ENCODE data around the gene FHIP1A. TPM values are rescaled to one million over a fixed set of nuclear protein-coding genes. Genes with fewer than 3 reads are reported as not detected.
A peak's percentile ranks its signal among the peaks of the same experiment; 100 is the strongest.

The FHIP1A gene
- total and polyA plus RNA-seq, 2 of the 13 experiments (the other 11 are each of a cell fraction or from before 2014, with no cell fraction given): 4.1 to 6.2 TPM

DNA sequence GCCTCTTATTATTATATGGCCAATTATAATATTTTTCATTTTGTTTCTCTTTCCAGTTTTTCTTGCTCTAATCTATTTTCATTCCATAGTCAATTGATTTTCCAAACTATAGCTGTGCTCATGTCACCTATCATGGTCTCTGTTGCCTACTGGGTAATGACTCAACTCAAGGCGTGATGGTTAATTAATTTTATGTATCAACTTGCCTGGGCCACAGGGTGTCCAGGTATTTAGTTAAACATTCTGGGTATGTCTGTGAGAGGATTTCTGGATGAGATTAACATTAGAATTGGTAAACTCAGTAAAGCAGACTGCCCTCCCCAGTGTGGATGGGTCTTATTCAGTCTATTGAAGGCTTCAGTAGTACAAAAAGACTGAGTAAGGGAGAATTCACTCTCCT lies 9.9 kb downstream of the FHIP1A start (continued):
- TF ChIP-seq, protein P1, sequence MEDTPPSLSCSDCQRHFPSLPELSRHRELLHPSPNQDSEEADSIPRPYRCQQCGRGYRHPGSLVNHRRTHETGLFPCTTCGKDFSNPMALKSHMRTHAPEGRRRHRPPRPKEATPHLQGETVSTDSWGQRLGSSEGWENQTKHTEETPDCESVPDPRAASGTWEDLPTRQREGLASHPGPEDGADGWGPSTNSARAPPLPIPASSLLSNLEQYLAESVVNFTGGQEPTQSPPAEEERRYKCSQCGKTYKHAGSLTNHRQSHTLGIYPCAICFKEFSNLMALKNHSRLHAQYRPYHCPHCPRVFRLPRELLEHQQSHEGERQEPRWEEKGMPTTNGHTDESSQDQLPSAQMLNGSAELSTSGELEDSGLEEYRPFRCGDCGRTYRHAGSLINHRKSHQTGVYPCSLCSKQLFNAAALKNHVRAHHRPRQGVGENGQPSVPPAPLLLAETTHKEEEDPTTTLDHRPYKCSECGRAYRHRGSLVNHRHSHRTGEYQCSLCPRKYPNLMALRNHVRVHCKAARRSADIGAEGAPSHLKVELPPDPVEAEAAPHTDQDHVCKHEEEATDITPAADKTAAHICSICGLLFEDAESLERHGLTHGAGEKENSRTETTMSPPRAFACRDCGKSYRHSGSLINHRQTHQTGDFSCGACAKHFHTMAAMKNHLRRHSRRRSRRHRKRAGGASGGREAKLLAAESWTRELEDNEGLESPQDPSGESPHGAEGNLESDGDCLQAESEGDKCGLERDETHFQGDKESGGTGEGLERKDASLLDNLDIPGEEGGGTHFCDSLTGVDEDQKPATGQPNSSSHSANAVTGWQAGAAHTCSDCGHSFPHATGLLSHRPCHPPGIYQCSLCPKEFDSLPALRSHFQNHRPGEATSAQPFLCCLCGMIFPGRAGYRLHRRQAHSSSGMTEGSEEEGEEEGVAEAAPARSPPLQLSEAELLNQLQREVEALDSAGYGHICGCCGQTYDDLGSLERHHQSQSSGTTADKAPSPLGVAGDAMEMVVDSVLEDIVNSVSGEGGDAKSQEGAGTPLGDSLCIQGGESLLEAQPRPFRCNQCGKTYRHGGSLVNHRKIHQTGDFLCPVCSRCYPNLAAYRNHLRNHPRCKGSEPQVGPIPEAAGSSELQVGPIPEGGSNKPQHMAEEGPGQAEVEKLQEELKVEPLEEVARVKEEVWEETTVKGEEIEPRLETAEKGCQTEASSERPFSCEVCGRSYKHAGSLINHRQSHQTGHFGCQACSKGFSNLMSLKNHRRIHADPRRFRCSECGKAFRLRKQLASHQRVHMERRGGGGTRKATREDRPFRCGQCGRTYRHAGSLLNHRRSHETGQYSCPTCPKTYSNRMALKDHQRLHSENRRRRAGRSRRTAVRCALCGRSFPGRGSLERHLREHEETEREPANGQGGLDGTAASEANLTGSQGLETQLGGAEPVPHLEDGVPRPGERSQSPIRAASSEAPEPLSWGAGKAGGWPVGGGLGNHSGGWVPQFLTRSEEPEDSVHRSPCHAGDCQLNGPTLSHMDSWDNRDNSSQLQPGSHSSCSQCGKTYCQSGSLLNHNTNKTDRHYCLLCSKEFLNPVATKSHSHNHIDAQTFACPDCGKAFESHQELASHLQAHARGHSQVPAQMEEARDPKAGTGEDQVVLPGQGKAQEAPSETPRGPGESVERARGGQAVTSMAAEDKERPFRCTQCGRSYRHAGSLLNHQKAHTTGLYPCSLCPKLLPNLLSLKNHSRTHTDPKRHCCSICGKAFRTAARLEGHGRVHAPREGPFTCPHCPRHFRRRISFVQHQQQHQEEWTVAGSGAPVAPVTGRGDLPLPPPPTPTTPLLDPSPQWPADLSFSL (CRISPR knock-in tag; IDR thresholded peaks at IDR 0.05): no peak

DNA sequence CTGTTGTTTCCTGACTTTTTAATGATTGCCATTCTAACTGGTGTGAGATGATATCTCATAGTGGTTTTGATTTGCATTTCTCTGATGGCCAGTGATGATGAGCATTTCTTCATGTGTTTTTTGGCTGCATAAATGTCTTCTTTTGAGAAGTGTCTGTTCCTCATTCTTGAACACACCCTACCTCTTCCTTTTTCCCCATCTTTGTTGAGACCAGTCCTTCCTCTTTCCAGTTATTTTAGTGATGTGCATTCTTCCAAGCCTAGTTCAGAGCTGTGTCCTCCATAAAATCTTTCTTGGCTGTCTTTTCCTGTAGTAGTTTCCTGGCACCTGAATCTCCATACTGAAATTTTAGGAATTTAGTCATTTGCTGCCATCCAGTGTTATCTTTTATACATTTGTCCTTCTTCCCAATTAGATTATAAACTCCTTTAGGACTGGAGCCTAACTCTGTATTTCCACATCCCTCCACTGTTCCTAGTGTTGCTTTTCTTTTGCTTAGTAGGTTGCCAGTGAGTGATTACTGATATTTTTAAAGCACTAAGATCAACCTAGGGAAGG lies 11.4 kb downstream of the FHIP1A start:
- ChIA-PET POLR2A (no interaction called here), CTCF (ENCODE audit: low intra/inter-chr PET ratio, low total read pairs) (no interaction called here)
- intact Hi-C loops (cut with micrococcal nuclease; ENCODE audit: unreplicated experiment) (no loop called here), in situ Hi-C loops (cut with HindIII; ENCODE audit: extremely low pct_ligation_motif_present, low pct_unique_long_range_greater_than_20kb) (no loop called here)
- no peaks in the 10 kb centered on the region for H3K27me3 ChIP-seq (ENCODE audit: control insufficient read depth in 1 of 2, insufficient read depth in 2 of 2, low read length in 2 of 2)
- no TSS peak for BruUV-seq (replicated peaks)
- no peak overlapping the region for H3K27ac ChIP-seq (ENCODE audit: extremely low read length, insufficient read depth, low read length)
- no peak for DNase-seq (ENCODE audit: low spot score)
- H3K79me2 ChIP-seq (ENCODE audit: insufficient read depth, low read length): no peaks in the 10 kb centered on the region
- H2AFZ ChIP-seq (ENCODE audit: low read length): no peak overlapping the region
- no peak overlapping the region for H3K9ac ChIP-seq (ENCODE audit: insufficient read depth, low read depth, low read length)
- H3K36me3 ChIP-seq (replicated peaks in 1 of 2; ENCODE audit: control insufficient read depth in 1 of 2, insufficient read depth in 2 of 2, low read length in 2 of 2): no peaks in the 10 kb centered on the region
- H3K4me3 ChIP-seq (replicated peaks in 1 of 3; ENCODE audit: insufficient read depth in 1 of 3, low read depth in 2 of 3, low read length in 3 of 3): no peak overlapping the region
- TF ChIP-seq, protein P2, sequence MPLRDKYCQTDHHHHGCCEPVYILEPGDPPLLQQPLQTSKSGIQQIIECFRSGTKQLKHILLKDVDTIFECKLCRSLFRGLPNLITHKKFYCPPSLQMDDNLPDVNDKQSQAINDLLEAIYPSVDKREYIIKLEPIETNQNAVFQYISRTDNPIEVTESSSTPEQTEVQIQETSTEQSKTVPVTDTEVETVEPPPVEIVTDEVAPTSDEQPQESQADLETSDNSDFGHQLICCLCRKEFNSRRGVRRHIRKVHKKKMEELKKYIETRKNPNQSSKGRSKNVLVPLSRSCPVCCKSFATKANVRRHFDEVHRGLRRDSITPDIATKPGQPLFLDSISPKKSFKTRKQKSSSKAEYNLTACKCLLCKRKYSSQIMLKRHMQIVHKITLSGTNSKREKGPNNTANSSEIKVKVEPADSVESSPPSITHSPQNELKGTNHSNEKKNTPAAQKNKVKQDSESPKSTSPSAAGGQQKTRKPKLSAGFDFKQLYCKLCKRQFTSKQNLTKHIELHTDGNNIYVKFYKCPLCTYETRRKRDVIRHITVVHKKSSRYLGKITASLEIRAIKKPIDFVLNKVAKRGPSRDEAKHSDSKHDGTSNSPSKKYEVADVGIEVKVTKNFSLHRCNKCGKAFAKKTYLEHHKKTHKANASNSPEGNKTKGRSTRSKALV (CRISPR knock-in tag; IDR thresholded peaks at IDR 0.05): no peak
- TF ChIP-seq ZNF605 (CRISPR knock-in tag; IDR thresholded peaks at IDR 0.05): no peak
- TF ChIP-seq, protein P3, sequence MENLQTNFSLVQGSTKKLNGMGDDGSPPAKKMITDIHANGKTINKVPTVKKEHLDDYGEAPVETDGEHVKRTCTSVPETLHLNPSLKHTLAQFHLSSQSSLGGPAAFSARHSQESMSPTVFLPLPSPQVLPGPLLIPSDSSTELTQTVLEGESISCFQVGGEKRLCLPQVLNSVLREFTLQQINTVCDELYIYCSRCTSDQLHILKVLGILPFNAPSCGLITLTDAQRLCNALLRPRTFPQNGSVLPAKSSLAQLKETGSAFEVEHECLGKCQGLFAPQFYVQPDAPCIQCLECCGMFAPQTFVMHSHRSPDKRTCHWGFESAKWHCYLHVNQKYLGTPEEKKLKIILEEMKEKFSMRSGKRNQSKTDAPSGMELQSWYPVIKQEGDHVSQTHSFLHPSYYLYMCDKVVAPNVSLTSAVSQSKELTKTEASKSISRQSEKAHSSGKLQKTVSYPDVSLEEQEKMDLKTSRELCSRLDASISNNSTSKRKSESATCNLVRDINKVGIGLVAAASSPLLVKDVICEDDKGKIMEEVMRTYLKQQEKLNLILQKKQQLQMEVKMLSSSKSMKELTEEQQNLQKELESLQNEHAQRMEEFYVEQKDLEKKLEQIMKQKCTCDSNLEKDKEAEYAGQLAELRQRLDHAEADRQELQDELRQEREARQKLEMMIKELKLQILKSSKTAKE (CRISPR knock-in tag; IDR thresholded peaks at IDR 0.05; ENCODE audit: borderline replicate concordance): no peak
- peak; percentile 25; the same call in 1 of the 2 replicates for TF ChIP-seq STAG1 (CRISPR knock-in tag; IDR thresholded peaks at IDR 0.05)
- no peak for TF ChIP-seq ZNF138 (CRISPR knock-in tag; IDR thresholded peaks at IDR 0.05; ENCODE audit: low read depth)
- TF ChIP-seq MTA3 (CRISPR knock-in tag; IDR thresholded peaks at IDR 0.05): no peak
- TF ChIP-seq ZNF136 (CRISPR knock-in tag; IDR thresholded peaks at IDR 0.05; ENCODE audit: low read depth): no peak
- no peak for TF ChIP-seq NFE2L1 (CRISPR knock-in tag; IDR thresholded peaks at IDR 0.05; ENCODE audit: borderline replicate concordance)
- no peaks in the 10 kb centered on the region for H4K20me1 ChIP-seq (ENCODE audit: insufficient read depth, low read length)
- no peak for FAIRE-seq
- H3K9me3 ChIP-seq (ENCODE audit: low read length): no peaks in the 10 kb centered on the region
- ATAC-seq: no peak
- peaks cover 26% of the 10 kb centered on the region for H3K4me1 ChIP-seq (ENCODE audit: insufficient read depth, low read length)
- H3K4me2 ChIP-seq (ENCODE audit: low read depth, low read length): no peak overlapping the region

Data from HepG2 (cell line).